ENCODE results near the gene PRDM9. TPM values are rescaled to one million over a fixed set of nuclear protein-coding genes. Genes with fewer than 3 reads are reported as not detected.
"Not testable (repeated sequence)": the region's sequence is repeated elsewhere in the genome, so short reads cannot be mapped to it uniquely, and the experiment has no call there.

Gene PRDM9
- total RNA-seq, 2 experiments from 2014 or later = not detected

GRCh38 chr5:23483090-23483489 lies 24.3 kb upstream of the PRDM9 start:
- no peak for ATAC-seq
- Mint-ChIP-seq H3K4me1 (ENCODE audit: low read depth) (no peaks in the 10 kb centered on the region), H3K9me3 (peaks cover 17% of the 10 kb centered on the region), H3K4me3 (no peak overlapping the region), H3K27ac (no peak overlapping the region), H3K27me3 (no peaks in the 10 kb centered on the region), H3K36me3 (ENCODE audit: low read depth) (no peaks in the 10 kb centered on the region)
- intact Hi-C loops (cut with micrococcal nuclease) = no loop called here
- ChIA-PET CTCF (no interaction called here), POLR2A (no interaction called here)
- DNase-seq = no peak
- no peak for TF ChIP-seq CTCF (IDR thresholded peaks at IDR 0.05)

- intact Hi-C loops (cut with micrococcal nuclease) = no loop called here
- TF ChIP-seq CTCF (IDR thresholded peaks at IDR 0.05) = no peak
Observed at GRCh38 chr5:23484096-23484495, 23.3 kb upstream of the PRDM9 start.

GRCh38 chr5:23486227-23486626 lies 21.2 kb upstream of the PRDM9 start:
- CTCF ChIA-PET; H3K27ac Mint-ChIP-seq; POLR2A ChIA-PET; DNase-seq; H3K36me3 Mint-ChIP-seq (ENCODE audit: low read depth); H3K4me3 Mint-ChIP-seq; intact Hi-C loops (cut with micrococcal nuclease); ATAC-seq; H3K4me1 Mint-ChIP-seq (ENCODE audit: low read depth); H3K27me3 Mint-ChIP-seq: not testable (repeated sequence)
- H3K9me3 Mint-ChIP-seq = peaks cover 26% of the 10 kb centered on the region

More at GRCh38 chr5:23484096-23484495, 23.3 kb upstream of the PRDM9 start:
- Mint-ChIP-seq H3K36me3 (ENCODE audit: low read depth) (no peaks in the 10 kb centered on the region), H3K4me3 (no peak overlapping the region), H3K27me3 (no peaks in the 10 kb centered on the region), H3K4me1 (ENCODE audit: low read depth) (no peaks in the 10 kb centered on the region), H3K9me3 (peaks cover 25% of the 10 kb centered on the region), H3K27ac (no peak overlapping the region)
- DNase-seq = no peak
- ChIA-PET CTCF (no interaction called here), POLR2A (no interaction called here)
- no peak for ATAC-seq

- Mint-ChIP-seq H3K27ac (no peak overlapping the region), H3K4me1 (ENCODE audit: low read depth) (no peaks in the 10 kb centered on the region), H3K4me3 (no peak overlapping the region), H3K9me3 (peaks cover 21% of the 10 kb centered on the region), H3K36me3 (ENCODE audit: low read depth) (no peaks in the 10 kb centered on the region), H3K27me3 (no peaks in the 10 kb centered on the region)
- no peak for TF ChIP-seq CTCF (IDR thresholded peaks at IDR 0.05)
- DNase-seq (no peak), ATAC-seq (no peak)
- intact Hi-C loops (cut with micrococcal nuclease) = no loop called here
- ChIA-PET CTCF (no interaction called here), POLR2A (no interaction called here)
Observed at GRCh38 chr5:23490993-23491392, 16.4 kb upstream of the PRDM9 start.

GRCh38 chr5:23494558-23494957 lies 12.9 kb upstream of the PRDM9 start:
- ChIA-PET POLR2A (no interaction called here), CTCF (no interaction called here)
- Mint-ChIP-seq H3K36me3 (ENCODE audit: low read depth) (no peaks in the 10 kb centered on the region), H3K27me3 (no peaks in the 10 kb centered on the region), H3K4me3 (no peak overlapping the region), H3K4me1 (ENCODE audit: low read depth) (no peaks in the 10 kb centered on the region), H3K9me3 (peaks cover 12% of the 10 kb centered on the region), H3K27ac (no peak overlapping the region)
- intact Hi-C loops (cut with micrococcal nuclease) = no loop called here
- DNase-seq (no peak), ATAC-seq (no peak)
- TF ChIP-seq CTCF (IDR thresholded peaks at IDR 0.05) = no peak

GRCh38 chr5:23496576-23496975 lies 10.8 kb upstream of the PRDM9 start:
- no peak overlapping the region for H3K27ac Mint-ChIP-seq
- DNase-seq (no peak), ATAC-seq (no peak)
- H3K27me3 Mint-ChIP-seq = no peaks in the 10 kb centered on the region
- no peaks in the 10 kb centered on the region for H3K36me3 Mint-ChIP-seq (ENCODE audit: low read depth)
- ChIA-PET POLR2A (no interaction called here), CTCF (no interaction called here)
- peaks cover 14% of the 10 kb centered on the region for H3K9me3 Mint-ChIP-seq
- H3K4me1 Mint-ChIP-seq (ENCODE audit: low read depth) = no peaks in the 10 kb centered on the region
- TF ChIP-seq CTCF (IDR thresholded peaks at IDR 0.05) = no peak
- intact Hi-C loops (cut with micrococcal nuclease) = no loop called here
- H3K4me3 Mint-ChIP-seq = no peak overlapping the region
